ENCODE data around the gene GJD3. TPM values are rescaled to one million over a fixed set of nuclear protein-coding genes. Genes with fewer than 3 reads are reported as not detected.

Gene GJD3
- total and polyA plus RNA-seq, 5 donors = 0.27 to 1.4 (median 0.80) TPM

DNA sequence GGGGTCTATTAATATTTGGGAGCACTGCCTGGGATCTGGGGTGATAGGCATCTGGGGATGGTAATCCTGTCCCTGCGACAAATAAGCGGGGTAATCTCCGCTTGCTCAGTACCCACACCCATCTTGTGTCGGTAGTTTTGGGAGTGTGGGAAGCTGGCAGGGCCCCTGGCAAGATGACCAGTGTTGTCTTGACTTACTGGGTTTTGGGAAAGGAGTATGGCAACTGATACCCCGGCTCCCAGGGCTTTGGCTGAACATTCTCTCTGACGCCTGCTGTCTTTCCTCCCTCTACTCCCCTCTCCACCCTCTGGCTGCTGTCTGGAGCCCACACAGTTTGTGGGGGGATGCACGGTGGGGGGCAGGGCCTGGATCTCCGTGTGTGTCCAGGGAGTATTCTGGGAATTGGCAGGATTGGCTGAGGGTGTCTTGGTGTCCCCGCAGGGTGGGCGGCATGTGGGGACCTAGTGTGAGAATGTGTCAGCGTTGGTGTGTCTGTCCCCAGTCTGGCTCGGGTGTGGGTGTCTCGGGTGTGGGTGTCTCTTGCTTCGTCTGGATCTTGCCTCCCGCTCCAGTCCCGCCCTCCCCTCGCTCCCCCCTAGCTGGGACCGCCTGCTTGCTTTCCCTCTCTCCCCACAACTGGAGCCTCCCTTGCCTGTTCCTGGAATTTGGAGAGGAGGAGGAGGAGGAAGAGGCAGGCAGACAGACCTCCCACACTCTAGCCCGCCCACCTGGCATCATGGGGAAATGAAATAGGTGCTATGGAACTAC lies 43.6 kb downstream of the GJD3 start:
- H3K4me1 ChIP-seq (ENCODE audit: control insufficient read depth, insufficient read depth, low read length) = peaks cover 46% of the 10 kb centered on the region
- no peaks in the 10 kb centered on the region for H3K9me3 ChIP-seq (ENCODE audit: control insufficient read depth, low read length)
- intact Hi-C loops (cut with DNase I) = no loop called here
- peak; percentile 24 to 30 for ATAC-seq
- no peak overlapping the region for H3K4me3 ChIP-seq (ENCODE audit: low read length)
- peak; percentile 85 to 94 (median 91) for DNase-seq
- H3K27me3 ChIP-seq (ENCODE audit: control insufficient read depth, insufficient read depth) = no peaks in the 10 kb centered on the region
- H3K27ac ChIP-seq (ENCODE audit: low read length) = peak overlapping the region; percentile 92
- 12% methylated on average over 19 of the region's 19 CpGs for WGBS

- H3K27me3 ChIP-seq (ENCODE audit: control insufficient read depth, insufficient read depth) = no peaks in the 10 kb centered on the region
- peak; percentile 53 to 87 (median 77) for DNase-seq
- H3K4me1 ChIP-seq (ENCODE audit: control insufficient read depth, insufficient read depth, low read length) = peaks cover 45% of the 10 kb centered on the region
- H3K27ac ChIP-seq (ENCODE audit: low read length) = peak overlapping the region; percentile 92
- intact Hi-C loops (cut with DNase I) = no loop called here
- peak overlapping the region; percentile 70 for H3K4me3 ChIP-seq (ENCODE audit: low read length)
- 45% methylated on average over 11 of the region's 11 CpGs for WGBS
- no peaks in the 10 kb centered on the region for H3K9me3 ChIP-seq (ENCODE audit: control insufficient read depth, low read length)
- no peak for ATAC-seq
Observed at GRCh38 chr17:40319651-40320540, 44.6 kb downstream of the GJD3 start.

DNA sequence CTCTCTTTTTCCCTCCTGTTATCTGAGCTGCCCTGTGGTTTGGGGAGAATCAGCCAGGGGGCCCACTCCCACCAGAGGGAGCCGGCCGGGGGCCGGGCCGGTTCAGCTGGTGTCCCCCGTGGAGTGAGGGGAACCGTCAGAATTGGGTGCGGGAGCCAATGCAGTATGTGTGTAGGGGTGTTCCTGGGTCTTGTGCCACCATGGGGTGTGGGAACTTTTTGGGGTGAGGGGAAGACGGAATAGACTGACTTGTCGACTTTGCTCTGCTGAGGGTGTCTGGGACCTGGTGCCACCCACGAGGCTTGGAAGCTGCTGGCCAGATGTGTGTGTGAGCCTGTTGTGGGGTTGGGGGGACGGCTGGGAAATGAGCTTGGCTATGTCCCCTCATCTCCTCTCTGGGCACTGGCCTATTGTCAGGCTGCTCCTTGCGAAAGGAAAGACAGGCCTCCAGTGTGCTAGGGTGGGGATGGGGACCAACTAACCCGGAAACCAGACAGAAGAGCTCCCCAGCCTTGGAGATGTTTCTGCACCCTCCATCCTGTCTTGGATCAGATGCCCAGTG lies 45.6 kb downstream of the GJD3 start:
- no peak for ATAC-seq
- peak overlapping the region; percentile 70 for H3K4me3 ChIP-seq (ENCODE audit: low read length)
- H3K4me1 ChIP-seq (ENCODE audit: control insufficient read depth, insufficient read depth, low read length) = peaks cover 41% of the 10 kb centered on the region
- WGBS = 2% methylated on average over 13 of the region's 13 CpGs
- no peaks in the 10 kb centered on the region for H3K27me3 ChIP-seq (ENCODE audit: control insufficient read depth, insufficient read depth)
- intact Hi-C loops (cut with DNase I) = no loop called here
- peak overlapping the region; percentile 92 for H3K27ac ChIP-seq (ENCODE audit: low read length)
- peak in 1 of 3 donors; percentile 67 for DNase-seq
- H3K9me3 ChIP-seq (ENCODE audit: control insufficient read depth, low read length) = no peaks in the 10 kb centered on the region

GRCh38 chr17:40317880-40318829 lies 46.4 kb downstream of the GJD3 start:
- WGBS = under 1% methylated on average over 70 of the region's 70 CpGs
- Histone ChIP-seq H3K4me3 (ENCODE audit: low read length) (peak overlapping the region; percentile 70), H3K4me1 (ENCODE audit: control insufficient read depth, insufficient read depth, low read length) (peaks cover 41% of the 10 kb centered on the region), H3K9me3 (ENCODE audit: control insufficient read depth, low read length) (no peaks in the 10 kb centered on the region), H3K27me3 (ENCODE audit: control insufficient read depth, insufficient read depth) (no peaks in the 10 kb centered on the region), H3K27ac (ENCODE audit: low read length) (peak overlapping the region; percentile 97)
- peak; percentile 92 to 93 for ATAC-seq
- peak; percentile 96 to 99 (median 98) for DNase-seq
- intact Hi-C loops (cut with DNase I) = no loop called here

GRCh38 chr17:40317345-40317873 lies 47.1 kb downstream of the GJD3 start:
- 3% methylated on average over 6 of the region's 6 CpGs for WGBS
- DNase-seq (peak; percentile 69 to 84 (median 80)), ATAC-seq (peak; percentile 4 to 32)
- H3K27ac ChIP-seq (ENCODE audit: low read length) = peak overlapping the region; percentile 97
- H3K4me3 ChIP-seq (ENCODE audit: low read length) = peak overlapping the region; percentile 41
- H3K4me1 ChIP-seq (ENCODE audit: control insufficient read depth, insufficient read depth, low read length) = peaks cover 44% of the 10 kb centered on the region
- H3K9me3 ChIP-seq (ENCODE audit: control insufficient read depth, low read length) = no peaks in the 10 kb centered on the region
- no peaks in the 10 kb centered on the region for H3K27me3 ChIP-seq (ENCODE audit: control insufficient read depth, insufficient read depth)
- intact Hi-C loops (cut with DNase I) = no loop called here

- ATAC-seq (peak; percentile 12 to 24), DNase-seq (peak; percentile 73 to 89 (median 88))
- WGBS = 13% methylated on average over 38 of the region's 38 CpGs
- peaks cover 49% of the 10 kb centered on the region for H3K4me1 ChIP-seq (ENCODE audit: control insufficient read depth, insufficient read depth, low read length)
- intact Hi-C loops (cut with DNase I) = no loop called here
- H3K4me3 ChIP-seq (ENCODE audit: low read length) = peak overlapping the region; percentile 41
- H3K27ac ChIP-seq (ENCODE audit: low read length) = peak overlapping the region; percentile 97
- H3K27me3 ChIP-seq (ENCODE audit: control insufficient read depth, insufficient read depth) = no peaks in the 10 kb centered on the region
- H3K9me3 ChIP-seq (ENCODE audit: control insufficient read depth, low read length) = no peaks in the 10 kb centered on the region
Observed at GRCh38 chr17:40316571-40317344, 47.8 kb downstream of the GJD3 start.

DNA sequence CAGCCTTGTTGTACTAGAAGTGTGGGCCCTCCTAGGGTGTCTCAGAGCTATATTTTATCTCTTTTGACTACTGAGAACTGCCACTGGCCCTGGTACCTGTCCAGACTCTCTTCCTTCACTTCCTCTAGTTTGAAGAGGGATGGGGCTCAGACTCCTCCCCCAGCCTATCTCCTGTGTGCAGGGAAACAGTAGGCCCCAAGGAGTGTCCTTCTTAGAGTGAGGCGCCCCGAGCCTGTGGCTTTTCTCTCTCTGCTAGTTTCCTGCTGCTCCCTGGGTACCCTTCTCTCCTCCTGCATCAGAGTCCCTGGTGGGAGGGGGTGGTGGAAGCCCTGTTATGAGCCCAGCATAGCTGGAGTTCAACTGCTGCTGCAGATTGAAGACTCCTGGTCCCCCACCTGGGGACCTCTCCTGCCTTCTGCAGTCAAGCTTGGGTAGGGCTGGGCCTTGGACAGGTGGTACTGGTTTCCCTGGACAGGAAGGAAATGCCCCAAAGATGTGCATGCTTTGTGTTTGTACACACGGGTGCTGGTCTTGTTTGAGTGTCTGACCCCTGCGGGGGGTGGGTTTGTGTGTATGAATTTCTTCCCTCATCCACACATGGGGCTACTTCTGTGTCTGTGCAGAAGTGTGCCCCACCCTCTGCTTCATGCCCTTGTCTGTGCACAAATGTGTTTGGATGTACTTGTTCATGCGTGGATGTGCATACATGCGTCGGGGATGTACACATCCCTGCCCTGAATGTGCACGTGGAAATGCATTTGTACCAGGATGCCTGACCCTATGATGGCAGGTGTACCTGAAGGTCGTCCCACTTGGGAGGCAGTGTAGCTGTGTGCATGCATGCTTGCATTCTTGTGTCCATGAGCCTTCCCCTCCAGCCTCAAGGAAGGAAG lies 48.6 kb downstream of the GJD3 start:
- ATAC-seq = no peak
- no peaks in the 10 kb centered on the region for H3K27me3 ChIP-seq (ENCODE audit: control insufficient read depth, insufficient read depth)
- H3K4me3 ChIP-seq (ENCODE audit: low read length) = no peak overlapping the region
- H3K27ac ChIP-seq (ENCODE audit: low read length) = peak overlapping the region; percentile 45
- peaks cover 50% of the 10 kb centered on the region for H3K4me1 ChIP-seq (ENCODE audit: control insufficient read depth, insufficient read depth, low read length)
- H3K9me3 ChIP-seq (ENCODE audit: control insufficient read depth, low read length) = no peaks in the 10 kb centered on the region
- intact Hi-C loops (cut with DNase I) = no loop called here
- 43% methylated on average over 9 of the region's 9 CpGs for WGBS
- peak in 1 of 3 donors; percentile 29 for DNase-seq

- 80% methylated on average over 3 of the region's 3 CpGs for WGBS
Observed at GRCh38 chr17:40315206-40315605, 49.3 kb downstream of the GJD3 start.

DNA sequence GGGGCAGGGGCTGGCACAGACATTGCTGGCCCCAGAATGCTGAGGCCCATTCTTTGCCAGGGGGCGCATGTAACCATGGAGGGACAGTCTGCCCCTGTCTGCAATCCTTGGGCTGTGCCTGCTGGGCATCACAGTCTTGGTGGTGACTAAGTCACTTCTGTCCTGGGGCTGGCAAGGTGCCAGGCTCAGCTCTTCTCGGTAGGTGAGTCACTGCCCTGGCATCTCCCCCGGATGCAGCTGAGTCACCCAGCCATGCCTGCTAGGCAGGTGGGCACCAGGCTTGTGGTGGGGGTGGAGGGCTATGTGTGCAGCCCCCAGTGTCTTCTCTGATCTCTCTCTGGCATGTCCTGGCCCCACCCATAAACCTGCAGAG lies 50.0 kb downstream of the GJD3 start:
- Histone ChIP-seq H3K9me3 (ENCODE audit: control insufficient read depth, low read length) (no peaks in the 10 kb centered on the region), H3K27me3 (ENCODE audit: control insufficient read depth, insufficient read depth) (no peaks in the 10 kb centered on the region), H3K4me3 (ENCODE audit: low read length) (no peak overlapping the region), H3K27ac (ENCODE audit: low read length) (peak overlapping the region; percentile 59), H3K4me1 (ENCODE audit: control insufficient read depth, insufficient read depth, low read length) (peaks cover 46% of the 10 kb centered on the region)
- intact Hi-C loops (cut with DNase I) = loop anchor here in 1 of 4 donors (5.0 kb wide), 1 partner anchor 33 kb away; no protein-coding TSS in a partner anchor
- peak; percentile 89 to 91 (median 89) for DNase-seq
- ATAC-seq = peak in 1 of 2 donors; percentile 3
- WGBS = 40% methylated on average over 3 of the region's 3 CpGs

More at GRCh38 chr17:40315206-40315605, 49.3 kb downstream of the GJD3 start:
- H3K27me3 ChIP-seq (ENCODE audit: control insufficient read depth, insufficient read depth) = no peaks in the 10 kb centered on the region
- ATAC-seq (no peak), DNase-seq (no peak)
- H3K4me3 ChIP-seq (ENCODE audit: low read length) = no peak overlapping the region
- H3K9me3 ChIP-seq (ENCODE audit: control insufficient read depth, low read length) = no peaks in the 10 kb centered on the region
- H3K4me1 ChIP-seq (ENCODE audit: control insufficient read depth, insufficient read depth, low read length) = peaks cover 45% of the 10 kb centered on the region
- intact Hi-C loops (cut with DNase I) = no loop called here
- H3K27ac ChIP-seq (ENCODE audit: low read length) = peak overlapping the region; percentile 45
